ENCODE measurements around the gene IL1RAPL1.

IL1RAPL1 gene

GRCh38 chrX:29233592-29234183 lies 646.4 kb downstream of the IL1RAPL1 start (continued):
- no peak for TF ChIP-seq TSHZ2 (CRISPR knock-in tag; IDR thresholded peaks at IDR 0.05)
- no peak for TF ChIP-seq ZFP3 (CRISPR knock-in tag; IDR thresholded peaks at IDR 0.05)
- TF ChIP-seq ZNF565 (CRISPR knock-in tag; conservative IDR thresholded peaks at IDR 0.05; ENCODE audit: low read depth): no peak
- no peak for TF ChIP-seq ARNTL (CRISPR knock-in tag; IDR thresholded peaks at IDR 0.05; ENCODE audit: borderline replicate concordance, low read depth)

GRCh38 chrX:29237972-29238371 lies 650.7 kb downstream of the IL1RAPL1 start:
- ATAC-seq: no peak
- TF ChIP-seq, protein P1, sequence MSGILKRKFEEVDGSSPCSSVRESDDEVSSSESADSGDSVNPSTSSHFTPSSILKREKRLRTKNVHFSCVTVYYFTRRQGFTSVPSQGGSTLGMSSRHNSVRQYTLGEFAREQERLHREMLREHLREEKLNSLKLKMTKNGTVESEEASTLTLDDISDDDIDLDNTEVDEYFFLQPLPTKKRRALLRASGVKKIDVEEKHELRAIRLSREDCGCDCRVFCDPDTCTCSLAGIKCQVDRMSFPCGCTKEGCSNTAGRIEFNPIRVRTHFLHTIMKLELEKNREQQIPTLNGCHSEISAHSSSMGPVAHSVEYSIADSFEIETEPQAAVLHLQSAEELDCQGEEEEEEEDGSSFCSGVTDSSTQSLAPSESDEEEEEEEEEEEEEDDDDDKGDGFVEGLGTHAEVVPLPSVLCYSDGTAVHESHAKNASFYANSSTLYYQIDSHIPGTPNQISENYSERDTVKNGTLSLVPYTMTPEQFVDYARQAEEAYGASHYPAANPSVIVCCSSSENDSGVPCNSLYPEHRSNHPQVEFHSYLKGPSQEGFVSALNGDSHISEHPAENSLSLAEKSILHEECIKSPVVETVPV (CRISPR knock-in tag; IDR thresholded peaks at IDR 0.05): no peak
- no peak for TF ChIP-seq ESRRG (CRISPR knock-in tag; IDR thresholded peaks at IDR 0.05)

DNA sequence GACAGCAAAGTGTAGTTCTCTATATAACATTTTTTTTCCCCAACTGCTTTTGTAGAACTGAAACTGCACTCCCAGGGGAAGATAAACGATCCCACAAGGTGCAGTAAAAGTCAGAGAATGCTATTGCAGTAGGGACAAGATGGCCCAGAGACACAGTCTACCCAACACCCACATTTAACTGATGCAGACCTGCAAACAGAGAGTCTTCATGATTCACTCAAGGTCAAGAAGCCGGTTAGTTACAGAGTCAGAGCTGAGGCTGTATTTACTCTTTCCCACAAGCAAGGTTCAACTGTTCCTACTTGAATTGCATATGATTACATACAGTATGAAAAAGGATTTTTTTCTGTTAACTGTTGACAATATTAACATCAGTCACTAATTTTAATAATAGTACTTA lies 654.6 kb downstream of the IL1RAPL1 start:
- ATAC-seq: no peak
- no peak for TF ChIP-seq ZFP3 (CRISPR knock-in tag; IDR thresholded peaks at IDR 0.05)
- no peak for TF ChIP-seq RARB (CRISPR knock-in tag; IDR thresholded peaks at IDR 0.05)
- TF ChIP-seq ZNF565 (CRISPR knock-in tag; conservative IDR thresholded peaks at IDR 0.05; ENCODE audit: low read depth): no peak
- TF ChIP-seq ZFP30 (CRISPR knock-in tag; IDR thresholded peaks at IDR 0.05): no peak

DNA sequence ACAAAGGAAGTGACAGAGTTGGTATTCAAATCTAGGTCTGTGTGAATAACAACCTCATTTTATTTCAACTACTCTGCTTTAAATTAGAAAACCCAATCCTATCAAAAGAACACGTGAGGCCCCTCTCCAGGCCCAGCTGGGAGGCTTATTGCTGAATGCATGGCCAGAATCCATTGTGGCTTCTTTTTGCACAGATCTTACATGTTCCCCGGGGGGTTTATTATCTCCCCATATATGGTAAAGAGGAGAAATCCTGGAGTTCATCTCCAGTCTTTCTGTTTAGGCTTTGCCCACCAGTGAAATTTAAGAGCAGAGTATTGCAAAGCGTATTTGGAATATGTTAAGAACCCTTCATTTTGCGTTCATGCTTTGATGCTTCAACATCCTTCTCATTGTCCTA lies 655.6 kb downstream of the IL1RAPL1 start:
- ATAC-seq: no peak
- no peak for TF ChIP-seq ZNF565 (CRISPR knock-in tag; conservative IDR thresholded peaks at IDR 0.05; ENCODE audit: low read depth)
- TF ChIP-seq ISL1 (CRISPR knock-in tag; IDR thresholded peaks at IDR 0.05): no peak
- TF ChIP-seq CSDC2 (CRISPR knock-in tag; IDR thresholded peaks at IDR 0.05): no peak
- TF ChIP-seq, protein P1 (CRISPR knock-in tag; IDR thresholded peaks at IDR 0.05): no peak
- no peak for TF ChIP-seq GLIS3 (CRISPR knock-in tag; IDR thresholded peaks at IDR 0.05)
- TF ChIP-seq PPARA (CRISPR knock-in tag; IDR thresholded peaks at IDR 0.05; ENCODE audit: borderline replicate concordance): no peak
- TF ChIP-seq ZNF8 (CRISPR knock-in tag; IDR thresholded peaks at IDR 0.05): no peak
- TF ChIP-seq, protein P2, sequence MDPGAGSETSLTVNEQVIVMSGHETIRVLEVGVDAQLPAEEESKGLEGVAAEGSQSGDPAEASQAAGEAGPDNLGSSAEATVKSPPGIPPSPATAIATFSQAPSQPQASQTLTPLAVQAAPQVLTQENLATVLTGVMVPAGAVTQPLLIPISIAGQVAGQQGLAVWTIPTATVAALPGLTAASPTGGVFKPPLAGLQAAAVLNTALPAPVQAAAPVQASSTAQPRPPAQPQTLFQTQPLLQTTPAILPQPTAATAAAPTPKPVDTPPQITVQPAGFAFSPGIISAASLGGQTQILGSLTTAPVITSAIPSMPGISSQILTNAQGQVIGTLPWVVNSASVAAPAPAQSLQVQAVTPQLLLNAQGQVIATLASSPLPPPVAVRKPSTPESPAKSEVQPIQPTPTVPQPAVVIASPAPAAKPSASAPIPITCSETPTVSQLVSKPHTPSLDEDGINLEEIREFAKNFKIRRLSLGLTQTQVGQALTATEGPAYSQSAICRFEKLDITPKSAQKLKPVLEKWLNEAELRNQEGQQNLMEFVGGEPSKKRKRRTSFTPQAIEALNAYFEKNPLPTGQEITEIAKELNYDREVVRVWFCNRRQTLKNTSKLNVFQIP (CRISPR knock-in tag; IDR thresholded peaks at IDR 0.05; ENCODE audit: borderline replicate concordance, low read depth): no peak
- no peak for TF ChIP-seq TSHZ2 (CRISPR knock-in tag; IDR thresholded peaks at IDR 0.05)
- TF ChIP-seq ZFP30 (CRISPR knock-in tag; IDR thresholded peaks at IDR 0.05): no peak
- no peak for TF ChIP-seq SNAI2 (CRISPR knock-in tag; IDR thresholded peaks at IDR 0.05)
- TF ChIP-seq PATZ1 (CRISPR knock-in tag; IDR thresholded peaks at IDR 0.05; ENCODE audit: borderline replicate concordance): no peak
- no peak for TF ChIP-seq RARB (CRISPR knock-in tag; IDR thresholded peaks at IDR 0.05)
- TF ChIP-seq ZFP3 (CRISPR knock-in tag; IDR thresholded peaks at IDR 0.05): no peak
- no peak for TF ChIP-seq ZC3H10 (CRISPR knock-in tag; IDR thresholded peaks at IDR 0.05)

All from SK-N-SH treated with all-trans-retinoic acid at 6 μM for 48 hours (cell line).